ENCODE results near the gene SLC29A1. TPM values are rescaled to one million over a fixed set of nuclear protein-coding genes. Genes with fewer than 3 reads are reported as not detected.

The SLC29A1 gene
- total and polyA plus RNA-seq, 9 of the 15 experiments (the other 6 are each of a cell fraction or from before 2014, with no cell fraction given), result 18.9 to 170 (median 57.7) TPM

GRCh38 chr6:44237813-44238433 lies 14.5 kb downstream of the SLC29A1 start (continued):
- TF ChIP-seq THAP7 (CRISPR knock-in tag; IDR thresholded peaks at IDR 0.05), result peak; percentile 85
- TF ChIP-seq, protein P1, sequence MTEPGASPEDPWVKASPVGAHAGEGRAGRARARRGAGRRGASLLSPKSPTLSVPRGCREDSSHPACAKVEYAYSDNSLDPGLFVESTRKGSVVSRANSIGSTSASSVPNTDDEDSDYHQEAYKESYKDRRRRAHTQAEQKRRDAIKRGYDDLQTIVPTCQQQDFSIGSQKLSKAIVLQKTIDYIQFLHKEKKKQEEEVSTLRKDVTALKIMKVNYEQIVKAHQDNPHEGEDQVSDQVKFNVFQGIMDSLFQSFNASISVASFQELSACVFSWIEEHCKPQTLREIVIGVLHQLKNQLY (CRISPR knock-in tag; conservative IDR thresholded peaks at IDR 0.05), result 0 out of 4 replicates have a peak, but pooled peaks of 1 of the 2 experiments have one; percentile 26
- peak; percentile 78 to 86 for TF ChIP-seq RAD21 (CRISPR knock-in tag; conservative IDR thresholded peaks at IDR 0.05 in 1 of 2, IDR thresholded peaks at IDR 0.05 in 1 of 2)
- no peak for TF ChIP-seq SIX5 (IDR thresholded peaks at IDR 0.05; ENCODE audit: borderline replicate concordance in 1 of 2, insufficient read depth in 1 of 2, low read depth in 1 of 2, low read length in 2 of 2)
- TF ChIP-seq, protein P2, sequence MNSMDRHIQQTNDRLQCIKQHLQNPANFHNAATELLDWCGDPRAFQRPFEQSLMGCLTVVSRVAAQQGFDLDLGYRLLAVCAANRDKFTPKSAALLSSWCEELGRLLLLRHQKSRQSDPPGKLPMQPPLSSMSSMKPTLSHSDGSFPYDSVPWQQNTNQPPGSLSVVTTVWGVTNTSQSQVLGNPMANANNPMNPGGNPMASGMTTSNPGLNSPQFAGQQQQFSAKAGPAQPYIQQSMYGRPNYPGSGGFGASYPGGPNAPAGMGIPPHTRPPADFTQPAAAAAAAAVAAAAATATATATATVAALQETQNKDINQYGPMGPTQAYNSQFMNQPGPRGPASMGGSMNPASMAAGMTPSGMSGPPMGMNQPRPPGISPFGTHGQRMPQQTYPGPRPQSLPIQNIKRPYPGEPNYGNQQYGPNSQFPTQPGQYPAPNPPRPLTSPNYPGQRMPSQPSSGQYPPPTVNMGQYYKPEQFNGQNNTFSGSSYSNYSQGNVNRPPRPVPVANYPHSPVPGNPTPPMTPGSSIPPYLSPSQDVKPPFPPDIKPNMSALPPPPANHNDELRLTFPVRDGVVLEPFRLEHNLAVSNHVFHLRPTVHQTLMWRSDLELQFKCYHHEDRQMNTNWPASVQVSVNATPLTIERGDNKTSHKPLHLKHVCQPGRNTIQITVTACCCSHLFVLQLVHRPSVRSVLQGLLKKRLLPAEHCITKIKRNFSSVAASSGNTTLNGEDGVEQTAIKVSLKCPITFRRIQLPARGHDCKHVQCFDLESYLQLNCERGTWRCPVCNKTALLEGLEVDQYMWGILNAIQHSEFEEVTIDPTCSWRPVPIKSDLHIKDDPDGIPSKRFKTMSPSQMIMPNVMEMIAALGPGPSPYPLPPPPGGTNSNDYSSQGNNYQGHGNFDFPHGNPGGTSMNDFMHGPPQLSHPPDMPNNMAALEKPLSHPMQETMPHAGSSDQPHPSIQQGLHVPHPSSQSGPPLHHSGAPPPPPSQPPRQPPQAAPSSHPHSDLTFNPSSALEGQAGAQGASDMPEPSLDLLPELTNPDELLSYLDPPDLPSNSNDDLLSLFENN (IDR thresholded peaks at IDR 0.05; ENCODE audit: low read depth in 2 of 2, low read length in 2 of 2), result no peak
- TF ChIP-seq RBM25 (IDR thresholded peaks at IDR 0.05; ENCODE audit: low read depth, low read length, severe bottlenecking), result no peak
- peak; percentile 81 for TF ChIP-seq SUPT5H (IDR thresholded peaks at IDR 0.05)
- no peak for TF ChIP-seq NFIX (CRISPR knock-in tag; IDR thresholded peaks at IDR 0.05; ENCODE audit: low read depth)
- TF ChIP-seq TEAD1 (CRISPR knock-in tag; IDR thresholded peaks at IDR 0.05), result peak in 1 of 2 experiments; percentile 7; a peak in 1 of 4 replicates
- no peak for TF ChIP-seq ZSCAN32 (CRISPR knock-in tag; IDR thresholded peaks at IDR 0.05)
- TF ChIP-seq ZBTB43 (CRISPR knock-in tag; IDR thresholded peaks at IDR 0.05), result peak; percentile 84; the same call in 1 of the 2 replicates
- TF ChIP-seq ZNF707 (CRISPR knock-in tag; conservative IDR thresholded peaks at IDR 0.05), result no peak
- no peak for TF ChIP-seq TFE3 (CRISPR knock-in tag; IDR thresholded peaks at IDR 0.05)
- no peak for TF ChIP-seq STAG1 (CRISPR knock-in tag; IDR thresholded peaks at IDR 0.05; ENCODE audit: borderline replicate concordance)
- peak; percentile 69; the same call in 1 of the 2 replicates for TF ChIP-seq GTF2F1 (IDR thresholded peaks at IDR 0.05; ENCODE audit: low read depth, low read length)
- no peak for TF ChIP-seq ZKSCAN3 (CRISPR knock-in tag; IDR thresholded peaks at IDR 0.05)
- no peak for TF ChIP-seq CHD1 (IDR thresholded peaks at IDR 0.05; ENCODE audit: low read length)
- TF ChIP-seq NFYB (IDR thresholded peaks at IDR 0.05; ENCODE audit: extremely low read depth, insufficient read length), result no peak
- TF ChIP-seq CHD2 (IDR thresholded peaks at IDR 0.05; ENCODE audit: low read depth, low read length), result 0 out of 2 replicates have a peak, but pooled peaks have one; percentile 12
- TF ChIP-seq RBM39 (optimal IDR thresholded peaks at IDR 0.05; ENCODE audit: low read depth, low read length), result no peak
